ENCODE results near the gene U2AF1L4.
A peak's percentile ranks its signal among the peaks of the same experiment; 100 is the strongest.

Gene U2AF1L4

DNA sequence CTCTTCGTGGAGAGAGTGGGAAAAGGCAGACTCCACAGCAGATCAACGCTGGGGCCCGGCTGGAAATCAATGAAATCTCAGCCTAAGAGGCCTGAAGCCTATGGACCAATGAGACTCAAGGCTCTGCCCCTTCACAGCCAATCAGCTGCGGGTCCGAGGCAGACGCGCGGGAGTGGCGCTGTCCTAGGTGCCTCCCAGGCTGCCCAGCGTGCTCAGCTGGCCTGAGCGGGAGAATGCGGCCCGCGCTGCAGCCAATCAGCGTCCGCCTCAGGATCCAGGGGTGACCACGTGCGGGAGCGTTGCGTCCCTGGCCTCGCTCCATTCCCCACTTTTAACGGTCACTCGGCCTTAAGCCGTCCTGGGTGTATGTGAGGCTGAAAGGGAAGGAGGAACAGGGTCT lies 41.0 kb downstream of the U2AF1L4 start, which contains the start of gene ZBTB32:
Gene ZBTB32, plus strand, starts transcription at position 341 of the 400 bp plus-strand sequence. CDS start 10,069 bp downstream, outside the sequence.
- no peak for DNase-seq

DNA sequence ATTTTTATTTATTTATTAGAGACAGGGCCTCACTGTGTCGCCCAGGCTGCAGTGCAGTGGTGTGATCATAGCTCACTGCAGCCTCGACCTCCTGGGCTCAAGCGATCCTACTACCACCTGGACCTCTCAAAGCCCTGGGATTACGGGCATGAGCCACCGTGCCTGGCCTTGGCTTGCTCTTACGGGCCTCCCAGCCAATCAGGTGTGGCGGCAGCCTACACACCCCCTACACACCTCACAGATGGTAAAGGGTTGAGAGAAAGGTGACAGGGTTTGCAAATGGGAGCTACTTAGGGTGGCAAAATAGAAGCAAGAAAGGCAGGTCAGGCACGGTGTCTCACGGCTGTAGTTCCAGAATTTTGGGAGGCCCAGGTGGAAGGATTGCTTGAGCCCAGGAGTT lies 41.9 kb downstream of the U2AF1L4 start:
- DNase-seq, result no peak

DNA sequence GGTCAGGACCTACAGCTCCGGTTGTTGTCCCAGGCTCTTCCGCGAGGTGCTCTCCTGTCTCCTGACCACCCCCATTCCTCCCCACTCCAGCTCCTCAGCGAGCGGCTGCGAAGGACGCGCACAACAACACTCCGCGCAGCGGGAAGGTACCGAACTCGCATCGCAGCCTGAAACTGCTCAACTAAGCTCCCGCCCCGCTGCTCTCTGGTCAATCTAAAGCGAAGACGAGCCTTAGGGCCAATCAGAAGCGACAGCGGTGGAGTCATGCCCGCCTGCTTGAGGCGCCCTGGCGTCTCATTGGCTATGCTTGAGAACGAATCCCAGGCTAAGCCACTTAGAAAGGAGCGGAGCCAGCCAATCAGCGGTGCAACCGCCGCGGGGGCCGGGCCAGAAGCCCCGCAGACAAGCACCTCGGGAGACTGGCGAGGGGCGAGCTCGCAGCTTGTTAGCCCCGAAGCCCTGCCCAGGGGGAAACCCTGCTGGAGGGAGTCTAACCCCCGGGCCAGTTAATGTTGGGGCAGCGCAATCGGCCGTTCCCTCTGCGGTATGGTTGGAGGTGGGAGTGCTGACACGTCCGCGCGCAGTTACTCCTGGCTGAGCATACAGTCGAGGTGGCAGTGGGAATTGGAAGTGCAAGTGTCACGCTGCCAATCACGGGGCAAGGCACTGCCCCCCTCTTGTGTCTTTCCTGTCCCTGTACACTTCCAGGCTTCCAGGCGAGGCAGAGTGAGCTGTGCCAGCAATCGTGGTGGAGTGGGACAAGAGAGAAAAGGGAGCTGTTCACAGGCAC lies 42.8 kb downstream of the U2AF1L4 start:
- peak; percentile 99 for DNase-seq

DNA sequence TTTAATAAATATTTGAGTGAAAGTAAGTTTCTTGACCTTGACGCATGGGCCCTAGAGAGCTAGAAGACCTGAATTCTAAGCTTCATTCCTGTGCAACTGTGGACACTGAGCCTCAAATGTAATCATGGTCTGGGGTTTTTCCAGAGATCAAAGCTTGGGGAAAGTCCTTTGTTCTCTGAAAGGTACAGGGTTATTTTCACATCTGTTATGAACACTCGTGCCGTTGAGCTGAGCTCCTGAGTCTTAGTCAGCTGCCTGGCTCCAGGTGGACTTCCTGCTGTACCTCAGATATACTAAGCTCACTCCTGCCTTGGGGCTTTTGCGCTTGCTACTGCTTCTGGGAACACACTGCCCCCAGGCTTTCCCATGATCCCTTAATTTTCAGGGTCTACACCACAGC lies 48.4 kb downstream of the U2AF1L4 start:
- no peak for DNase-seq

DNA sequence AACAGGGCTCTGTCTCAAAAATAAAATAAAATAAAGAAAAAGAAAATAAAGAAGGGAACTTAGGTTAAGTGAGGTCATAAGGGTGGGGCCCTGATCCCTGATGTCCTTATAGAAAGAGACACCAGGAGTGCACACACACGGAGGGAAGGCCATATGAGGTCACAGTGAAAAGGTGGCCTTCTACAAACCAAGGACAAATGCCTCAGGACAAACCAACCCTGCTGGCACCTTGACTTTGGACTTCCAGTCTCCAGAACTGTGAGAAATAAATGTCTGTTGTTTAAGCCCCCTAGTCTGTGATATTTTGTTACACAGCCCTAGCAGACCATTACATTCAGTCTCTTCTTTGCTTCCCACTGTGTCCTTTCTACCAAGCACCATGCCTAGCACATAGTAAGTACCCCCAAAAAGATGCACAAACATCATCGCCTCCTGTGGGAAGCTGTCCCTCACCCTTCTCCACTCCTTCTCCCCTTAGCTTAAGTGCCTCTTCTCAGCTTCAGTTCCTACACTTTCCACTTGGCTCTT lies 49.3 kb downstream of the U2AF1L4 start:
- no peak for DNase-seq

DNA sequence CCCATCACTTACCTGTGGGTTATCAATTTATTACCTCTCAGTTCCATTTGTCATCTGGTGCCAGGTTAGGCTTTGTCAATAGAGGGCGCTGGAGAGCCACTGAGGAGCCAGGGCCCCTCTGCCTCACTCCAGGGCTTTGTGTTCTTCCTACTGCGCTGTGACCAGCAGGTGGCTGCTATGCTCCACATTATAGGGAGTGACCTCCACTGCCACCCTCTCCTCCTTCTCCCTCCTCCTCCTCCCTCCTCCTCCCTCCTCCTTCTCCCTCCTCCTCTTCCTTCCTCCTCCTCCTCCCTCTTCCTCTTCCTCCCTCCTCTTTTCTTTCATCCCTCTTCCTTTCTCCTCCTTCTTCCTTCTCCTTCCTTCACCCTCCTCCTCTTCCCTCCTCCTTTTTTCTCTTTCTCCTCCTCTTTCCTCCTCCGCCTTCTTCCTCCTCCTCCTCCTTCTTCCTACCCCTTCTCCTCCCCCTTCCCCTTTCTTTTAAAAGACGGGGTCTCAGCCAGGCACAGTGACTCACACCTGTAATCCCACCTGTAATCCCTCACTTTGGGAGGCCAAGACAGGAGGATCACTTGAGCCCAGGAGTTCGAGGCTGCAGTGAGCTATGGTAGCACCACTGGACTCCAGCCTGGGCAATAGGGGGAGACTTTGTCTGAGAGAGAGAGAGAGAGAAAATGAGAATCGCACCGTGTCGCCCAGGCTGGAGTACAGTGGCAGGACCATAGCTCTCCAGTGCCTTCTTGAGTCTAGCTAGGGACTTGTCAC lies 51.2 kb downstream of the U2AF1L4 start:
- peak; percentile 91 for DNase-seq

DNA sequence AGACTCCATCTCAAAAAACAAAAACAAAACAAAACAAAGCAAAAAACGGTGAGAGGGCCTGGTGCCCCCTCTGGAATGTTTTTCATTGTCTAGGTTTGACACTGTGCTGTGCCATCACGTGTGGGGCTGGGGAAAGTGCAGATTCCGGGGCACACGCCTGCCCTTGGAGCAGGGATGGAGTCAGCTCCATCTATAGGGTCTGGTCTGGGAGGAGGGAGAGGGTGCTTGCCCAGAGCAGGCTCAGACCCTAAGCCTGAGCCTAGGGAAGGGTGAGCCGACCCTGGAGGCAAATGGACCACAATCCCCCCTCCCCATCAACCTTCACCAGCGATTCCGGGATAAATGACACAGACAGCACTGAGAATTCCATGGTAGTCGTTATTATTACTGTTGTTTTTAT lies 51.8 kb downstream of the U2AF1L4 start:
- DNase-seq, result no peak

Data from midbrain (tissue), 1 donor.